GM12801 (cell line): ENCODE results near the gene PRODH2.

ENCODE experiments used
- CTCF ChIP-seq: IDR thresholded peaks from one replicate; pipeline ENCODE4 v1.5.1; 2011; ENCODE audit warnings: control low read depth; ENCODE audit not compliant: insufficient read length; ENCODE audit errors: extremely low read depth

The PRODH2 gene

GRCh38 chr19:35812220-35813042 lies at the start of gene PRODH2:
PRODH2 (minus strand) TSS chr19:35812845; CDS start chr19:35812805, 40 bp downstream.
- no peak for TF ChIP-seq CTCF

- TF ChIP-seq CTCF = no peak
Measured at GRCh38 chr19:35861640-35862160, 49.1 kb upstream of the PRODH2 start.

GRCh38 chr19:35860818-35861639 lies 48.4 kb upstream of the PRODH2 start:
- TF ChIP-seq CTCF = no peak

GRCh38 chr19:35860436-35860817 lies 47.8 kb upstream of the PRODH2 start:
- TF ChIP-seq CTCF = no peak

- TF ChIP-seq CTCF = no peak
Measured at GRCh38 chr19:35859414-35859813, 46.8 kb upstream of the PRODH2 start.

GRCh38 chr19:35858311-35858710 lies 45.7 kb upstream of the PRODH2 start:
- no peak for TF ChIP-seq CTCF

- TF ChIP-seq CTCF = no peak
Measured at GRCh38 chr19:35856546-35857149, 44.0 kb upstream of the PRODH2 start, which contains the start of gene KIRREL2. KIRREL2 (plus strand) TSS chr19:35856911; CDS start chr19:35857120, 209 bp downstream.
